Esophagus squamous epithelium (tissue), 5 donors: ENCODE measurements around the gene DCBLD1. TPM values are rescaled to one million over a fixed set of nuclear protein-coding genes. Genes with fewer than 3 reads are reported as not detected.

ENCODE experiments used
- DNase-seq: peaks from one replicate; lab custom pipeline; 2025; lab: John Stamatoyannopoulos, UW
- H3K27ac ChIP-seq, 4 donors: fragments of 200-600 bp; sonication (generic); one replicate each; pipeline ENCODE4 v1.5.1; 2016 to 2019; ENCODE audit warnings: mild to moderate bottlenecking in 1 of 4
- H3K27me3 ChIP-seq, 4 donors: fragments of 200-600 bp; sonication (generic); 1 replicate in 3 of 4; 2 replicates in 1 of 4; pipeline versions ENCODE4 v1.5.1 to v1.6.0; 2017 to 2021; ENCODE audit warnings: antibody characterized with exemption in 1 of 4
- H3K36me3 ChIP-seq, 3 donors: fragments of 200-600 bp; sonication (generic); one replicate each; pipeline ENCODE4 v1.5.1; 2016 to 2019
- H3K4me1 ChIP-seq, 3 donors: fragments of 200-600 bp; sonication (generic); one replicate each; pipeline ENCODE4 v1.5.1; 2017 to 2019
- H3K4me3 ChIP-seq, 4 donors: fragments of 200-600 bp; sonication (generic); 1 replicate in 3 of 4; 2 replicates in 1 of 4; pipeline ENCODE4 v1.5.1; 2016 to 2019; ENCODE audit warnings: mild to moderate bottlenecking in 2 of 4, moderate library complexity in 1 of 4
- H3K9me3 ChIP-seq, 3 donors: fragments of 200-600 bp; sonication (generic); one replicate each; pipeline ENCODE4 v1.5.1; 2016 to 2019
- POLR2A ChIP-seq, 4 donors: fragments of 450-650 bp; IDR thresholded peaks; one replicate each; pipeline ENCODE4 v1.6.1; 2017; ENCODE audit warnings: antibody characterized with exemption in 4 of 4, mild to moderate bottlenecking in 4 of 4, moderate library complexity in 3 of 4
- WGBS, 2 donors: methylation state at CpG; one replicate each; pipeline ENCODE4 v1.1.5; 2018; 5-methylcytosine and 5-hydroxymethylcytosine counted together
- intact Hi-C: fragments of 100-400 bp; cut with DNase I; formaldehyde crosslinking; loops from one replicate; pipeline ENCODE4 v1.15.0; 2022
- total RNA-seq, 4 donors: library from RNA; depleted of rRNA; stranded (reverse); fragments of >200 nt; gene quantifications; one replicate each; pipeline ENCODE4 v1.1.0, GENCODE V29; 2016
- TF ChIP-seq, protein P1 (sequence below), 6 experiments: fragments of 450-650 bp in 4 of 6; fragments of 200-600 bp in 2 of 6; sonication (generic) in 2 of 6; IDR thresholded peaks; one replicate each; pipeline ENCODE4 v1.5.1; 2016 to 2019; ENCODE audit warnings: antibody characterized with exemption in 6 of 6, mild to moderate bottlenecking in 4 of 6, moderate library complexity in 4 of 6
- donor health status: DM: yes; HTN: yes; CAD: no.

Gene DCBLD1
- total RNA-seq, 4 donors from 2014 or later: 6.7 to 19.1 (median 10.8) TPM

DNA sequence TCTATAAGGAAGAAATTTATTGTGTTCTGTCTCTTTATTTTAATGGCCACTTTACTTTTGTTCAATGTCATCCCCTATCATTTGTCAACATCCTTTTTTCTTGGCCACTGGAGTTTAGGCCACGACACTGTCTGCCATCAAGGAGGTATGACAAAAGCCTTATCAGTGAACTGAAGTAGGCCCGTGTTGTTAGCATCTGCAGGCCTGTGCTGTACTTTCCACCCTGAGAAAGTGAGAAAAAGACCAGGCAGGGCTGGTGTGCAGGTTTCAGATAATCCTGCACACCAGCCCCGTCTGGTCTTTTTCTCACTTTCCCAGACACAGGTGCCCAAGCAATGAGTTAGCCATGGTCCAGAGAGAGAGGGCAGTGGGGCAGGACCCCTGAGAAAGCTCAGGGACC lies 62.2 kb downstream of the DCBLD1 start:
- intact Hi-C loops: no loop called here
- H3K27ac ChIP-seq: no peak overlapping the region
- WGBS, 2 donors: 66 to 74% methylated on average over 3 of the region's 3 CpGs
- TF ChIP-seq, protein P1, sequence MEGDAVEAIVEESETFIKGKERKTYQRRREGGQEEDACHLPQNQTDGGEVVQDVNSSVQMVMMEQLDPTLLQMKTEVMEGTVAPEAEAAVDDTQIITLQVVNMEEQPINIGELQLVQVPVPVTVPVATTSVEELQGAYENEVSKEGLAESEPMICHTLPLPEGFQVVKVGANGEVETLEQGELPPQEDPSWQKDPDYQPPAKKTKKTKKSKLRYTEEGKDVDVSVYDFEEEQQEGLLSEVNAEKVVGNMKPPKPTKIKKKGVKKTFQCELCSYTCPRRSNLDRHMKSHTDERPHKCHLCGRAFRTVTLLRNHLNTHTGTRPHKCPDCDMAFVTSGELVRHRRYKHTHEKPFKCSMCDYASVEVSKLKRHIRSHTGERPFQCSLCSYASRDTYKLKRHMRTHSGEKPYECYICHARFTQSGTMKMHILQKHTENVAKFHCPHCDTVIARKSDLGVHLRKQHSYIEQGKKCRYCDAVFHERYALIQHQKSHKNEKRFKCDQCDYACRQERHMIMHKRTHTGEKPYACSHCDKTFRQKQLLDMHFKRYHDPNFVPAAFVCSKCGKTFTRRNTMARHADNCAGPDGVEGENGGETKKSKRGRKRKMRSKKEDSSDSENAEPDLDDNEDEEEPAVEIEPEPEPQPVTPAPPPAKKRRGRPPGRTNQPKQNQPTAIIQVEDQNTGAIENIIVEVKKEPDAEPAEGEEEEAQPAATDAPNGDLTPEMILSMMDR (IDR thresholded peaks at IDR 0.05): no peak
- TF ChIP-seq POLR2A (IDR thresholded peaks at IDR 0.05): no peak
- H3K4me1 ChIP-seq: peaks cover 0 to 19% (median 0%) of the 10 kb centered on the region in 3 donors
- H3K36me3 ChIP-seq: peaks cover 0 to 80% (median 0%) of the 10 kb centered on the region in 3 donors
- H3K4me3 ChIP-seq: no peak overlapping the region
- no peak for DNase-seq
- no peaks in the 10 kb centered on the region for H3K9me3 ChIP-seq
- no peaks in the 10 kb centered on the region for H3K27me3 ChIP-seq

GRCh38 chr6:117545161-117545595 lies 62.7 kb downstream of the DCBLD1 start:
- Histone ChIP-seq H3K27me3 (no peaks in the 10 kb centered on the region), H3K4me3 (no peak overlapping the region), H3K36me3 (peaks cover 0 to 76% (median 0%) of the 10 kb centered on the region in 3 donors), H3K4me1 (peaks cover 0 to 24% (median 0%) of the 10 kb centered on the region in 3 donors), H3K9me3 (no peaks in the 10 kb centered on the region), H3K27ac (no peak overlapping the region)
- DNase-seq: no peak
- intact Hi-C loops: no loop called here
- TF ChIP-seq, protein P1 (IDR thresholded peaks at IDR 0.05): no peak
- TF ChIP-seq POLR2A (IDR thresholded peaks at IDR 0.05): no peak
- 56 to 71% methylated on average over 4 of the region's 4 CpGs for WGBS, 2 donors

DNA sequence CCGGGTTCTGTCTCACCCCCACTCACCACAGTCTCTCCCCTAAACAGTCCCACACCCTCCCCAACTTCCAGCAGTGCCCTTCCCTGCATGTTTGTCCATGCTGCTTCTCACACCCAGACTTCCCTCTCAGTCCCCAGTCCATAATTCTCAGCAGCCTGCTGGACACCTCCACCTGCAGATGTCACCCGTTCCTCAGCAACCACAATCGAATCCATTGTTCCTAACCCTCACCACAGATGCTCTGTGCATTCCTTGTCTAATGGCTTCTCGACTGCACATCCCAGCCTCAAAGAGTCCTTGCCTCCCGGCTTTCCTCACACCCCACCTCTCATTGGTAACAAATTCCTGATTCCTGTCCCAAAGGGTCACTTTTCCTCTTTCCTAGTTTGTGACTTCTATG lies 64.2 kb downstream of the DCBLD1 start:
- Histone ChIP-seq H3K4me1 (peaks cover 0 to 30% (median 0%) of the 10 kb centered on the region in 3 donors), H3K9me3 (no peaks in the 10 kb centered on the region), H3K27me3 (no peaks in the 10 kb centered on the region), H3K36me3 (peaks cover 0 to 61% (median 0%) of the 10 kb centered on the region in 3 donors), H3K27ac (no peak overlapping the region), H3K4me3 (no peak overlapping the region)
- DNase-seq: no peak
- no peak for TF ChIP-seq POLR2A (IDR thresholded peaks at IDR 0.05)
- TF ChIP-seq, protein P1 (IDR thresholded peaks at IDR 0.05): no peak
- WGBS, 2 donors: 83 to 91% methylated on average over 5 of the region's 5 CpGs
- intact Hi-C loops: no loop called here

DNA sequence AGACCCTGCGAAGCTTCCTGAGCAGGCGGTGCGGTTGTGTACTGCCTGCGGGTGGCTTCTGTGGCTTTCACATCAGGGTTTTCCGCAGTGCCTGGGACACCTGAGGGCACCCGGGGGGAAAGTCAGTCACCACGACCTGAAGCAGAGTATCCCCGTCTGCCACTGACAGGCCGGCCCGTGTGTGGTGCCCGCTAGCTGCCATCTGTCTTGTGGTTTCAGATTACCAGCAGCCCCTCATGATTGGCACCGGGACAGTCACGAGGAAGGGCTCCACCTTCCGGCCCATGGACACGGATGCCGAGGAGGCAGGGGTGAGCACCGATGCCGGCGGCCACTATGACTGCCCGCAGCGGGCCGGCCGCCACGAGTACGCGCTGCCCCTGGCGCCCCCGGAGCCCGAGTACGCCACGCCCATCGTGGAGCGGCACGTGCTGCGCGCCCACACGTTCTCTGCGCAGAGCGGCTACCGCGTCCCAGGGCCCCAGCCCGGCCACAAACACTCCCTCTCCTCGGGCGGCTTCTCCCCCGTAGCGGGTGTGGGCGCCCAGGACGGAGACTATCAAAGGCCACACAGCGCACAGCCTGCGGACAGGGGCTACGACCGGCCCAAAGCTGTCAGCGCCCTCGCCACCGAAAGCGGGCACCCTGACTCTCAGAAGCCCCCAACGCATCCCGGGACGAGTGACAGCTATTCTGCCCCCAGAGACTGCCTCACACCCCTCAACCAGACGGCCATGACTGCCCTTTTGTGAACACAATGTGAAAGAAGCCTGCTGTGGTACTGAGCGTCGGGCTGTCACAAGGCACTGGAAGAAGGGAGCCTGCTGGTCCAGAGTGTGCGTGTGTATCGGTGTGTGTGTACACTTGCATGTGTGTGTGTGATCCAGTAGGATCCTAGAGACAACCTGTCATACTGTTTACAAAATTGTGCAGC lies 65.5 kb downstream of the DCBLD1 start:
- Histone ChIP-seq H3K4me3 (peak overlapping the region; percentile 14 to 54 (median 32)), H3K36me3 (peaks cover 0 to 49% (median 0%) of the 10 kb centered on the region in 3 donors)

More for the DNA sequence above, 65.5 kb downstream of the DCBLD1 start:
- 64 to 71% methylated on average over 9 to 11 of the region's 64 CpGs for WGBS, 2 donors
- no peaks in the 10 kb centered on the region for H3K9me3 ChIP-seq
- H3K27me3 ChIP-seq: no peaks in the 10 kb centered on the region
- no peak for DNase-seq
- peak overlapping the region in 1 of 4 donors; percentile 4 for H3K27ac ChIP-seq
- intact Hi-C loops: no loop called here
- H3K4me1 ChIP-seq: peaks cover 0 to 30% (median 0%) of the 10 kb centered on the region in 3 donors
- TF ChIP-seq, protein P1 (IDR thresholded peaks at IDR 0.05): no peak
- no peak for TF ChIP-seq POLR2A (IDR thresholded peaks at IDR 0.05)
